Pulmonary artery endothelial cell (primary cell): ENCODE results near the gene OOSP3. TPM values are rescaled to one million over a fixed set of nuclear protein-coding genes. Genes with fewer than 3 reads are reported as not detected.
"Not testable (repeated sequence)": the region's sequence is repeated elsewhere in the genome, so short reads cannot be mapped to it uniquely, and the experiment has no call there.

Experiments used
- DNase-seq: peaks from one replicate; pipeline ENCODE4 v3.0.0-alpha.2; 2011; ENCODE audit warnings: low read depth, low spot score
- total RNA-seq: library from RNA; depleted of rRNA; stranded (reverse); fragments of >200 nt; gene quantifications from 2 replicates; pipeline ENCODE4 v1.2.3, GENCODE V29; 2014

The OOSP3 gene
- not detected in 2 replicates for total RNA-seq

GRCh38 chr11:59878575-59878974 is at the start of gene OOSP3:
Gene OOSP3, plus strand, starts transcription at chr11:59878782. Its CDS starts 27 bp downstream, at chr11:59878809.
- no peak for DNase-seq

DNA sequence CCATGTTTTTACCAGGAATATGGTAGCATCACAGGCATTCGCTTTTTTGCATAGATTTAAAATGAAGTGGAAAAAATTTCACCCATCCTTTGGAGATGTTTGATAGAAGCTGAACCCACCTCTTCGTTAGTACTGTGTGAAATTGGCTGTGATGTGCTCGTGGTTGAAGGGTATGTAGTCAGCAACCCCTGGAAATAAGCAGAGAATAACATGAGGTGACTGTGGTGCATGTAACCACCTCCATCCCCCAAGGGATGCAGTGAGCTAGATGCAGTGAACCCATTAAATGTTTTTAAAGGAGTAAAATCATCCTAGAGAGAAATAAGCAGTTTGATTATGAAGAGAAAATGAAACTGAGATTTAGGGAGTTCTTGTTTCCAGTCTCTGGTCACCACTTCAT is 49.2 kb upstream of the OOSP3 start:
- no peak for DNase-seq

GRCh38 chr11:59833602-59834001 is 45.0 kb upstream of the OOSP3 start:
- DNase-seq = no peak

GRCh38 chr11:59839615-59840014 is 39.0 kb upstream of the OOSP3 start:
- no peak for DNase-seq

- DNase-seq = no peak
Observed at GRCh38 chr11:59841514-59841913, 37.1 kb upstream of the OOSP3 start.

DNA sequence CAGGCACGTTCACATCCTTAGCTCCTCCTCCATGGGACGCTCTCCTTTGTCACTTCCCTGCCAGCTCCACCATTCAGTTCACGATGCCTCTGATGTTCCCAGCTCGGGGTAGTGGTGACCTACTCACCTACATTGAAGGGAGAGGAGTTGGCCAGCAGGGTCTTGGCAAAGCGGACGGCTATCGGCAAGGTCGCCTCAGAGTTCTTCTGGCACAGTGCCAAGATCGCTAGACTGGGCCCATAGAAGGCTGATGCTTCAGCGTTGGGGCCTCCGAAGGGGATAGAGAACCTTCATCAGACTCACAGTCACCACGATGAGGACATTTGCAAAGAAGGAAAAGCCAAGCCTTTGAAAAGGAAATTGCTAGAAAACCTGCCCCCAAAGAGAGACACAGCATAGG is 36.3 kb upstream of the OOSP3 start:
- DNase-seq = no peak

GRCh38 chr11:59845399-59845798 is 33.2 kb upstream of the OOSP3 start, which contains the start of gene CBLIF:
Gene CBLIF, minus strand, starts transcription at chr11:59845499. Its CDS starts 46 bp downstream, at chr11:59845453.
- DNase-seq = no peak

DNA sequence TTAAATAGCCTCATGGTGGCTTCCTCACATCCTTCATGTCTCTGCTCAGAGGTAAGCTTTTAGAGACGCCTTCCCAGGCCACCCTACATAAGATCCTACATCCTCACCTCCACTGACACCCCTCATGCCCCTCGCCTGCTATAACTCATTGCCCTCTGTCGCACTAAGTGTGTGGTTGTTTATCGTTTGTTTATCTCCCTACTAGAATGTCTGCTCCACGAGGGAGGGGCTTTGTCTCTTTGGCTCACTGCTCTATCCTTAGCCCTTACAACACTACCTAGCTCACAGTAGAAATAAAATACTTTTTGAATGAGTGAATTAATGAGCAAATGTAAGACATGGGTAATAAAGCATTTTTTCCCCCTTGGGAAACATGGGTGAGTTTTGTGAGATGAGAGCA is 32.0 kb upstream of the OOSP3 start:
- no peak for DNase-seq

GRCh38 chr11:59847626-59848025 is 31.0 kb upstream of the OOSP3 start:
- DNase-seq = no peak

DNA sequence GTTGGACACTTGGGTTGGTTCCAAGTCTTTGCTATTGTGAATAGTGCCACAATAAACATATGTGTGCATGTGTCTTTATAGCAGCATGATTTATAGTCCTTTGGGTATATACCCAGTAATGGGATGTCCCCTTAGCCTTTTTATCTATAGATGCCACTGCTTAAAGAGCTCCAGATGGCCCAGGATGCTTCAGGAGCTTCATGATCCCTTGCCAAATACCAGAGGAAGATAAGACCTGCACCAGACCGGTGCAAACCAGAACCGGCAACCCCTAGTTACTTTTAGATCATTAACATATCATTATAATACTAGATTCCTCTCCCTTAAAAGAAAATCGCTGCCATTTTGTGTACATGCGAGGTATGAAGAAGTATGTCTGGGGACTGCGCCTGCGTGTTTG is 30.1 kb upstream of the OOSP3 start:
- not testable (repeated sequence) for DNase-seq

GRCh38 chr11:59849129-59849528 is 29.5 kb upstream of the OOSP3 start:
- no peak for DNase-seq

DNA sequence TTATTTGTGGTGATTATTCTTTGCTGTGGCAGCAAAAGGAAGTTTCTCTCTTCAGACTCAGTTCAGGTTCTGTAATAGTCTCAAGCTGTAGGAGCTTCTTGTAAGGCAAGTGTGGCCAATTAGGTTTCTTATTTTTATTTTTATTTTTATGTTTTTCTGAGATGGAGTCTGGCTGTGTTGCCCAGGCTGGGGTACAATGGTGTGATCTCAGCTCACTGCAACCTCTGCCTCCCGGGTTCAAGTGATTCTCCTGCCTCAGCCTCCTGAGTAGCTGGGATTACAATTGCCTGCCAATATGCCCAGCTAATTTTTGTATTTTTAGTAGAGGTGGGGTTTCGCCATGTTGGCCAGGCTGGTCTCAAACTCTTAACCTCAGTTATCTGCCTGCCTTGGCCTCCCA is 29.0 kb upstream of the OOSP3 start:
- DNase-seq = not testable (repeated sequence)

GRCh38 chr11:59851416-59851815 is 27.2 kb upstream of the OOSP3 start:
- DNase-seq = not testable (repeated sequence)

DNA sequence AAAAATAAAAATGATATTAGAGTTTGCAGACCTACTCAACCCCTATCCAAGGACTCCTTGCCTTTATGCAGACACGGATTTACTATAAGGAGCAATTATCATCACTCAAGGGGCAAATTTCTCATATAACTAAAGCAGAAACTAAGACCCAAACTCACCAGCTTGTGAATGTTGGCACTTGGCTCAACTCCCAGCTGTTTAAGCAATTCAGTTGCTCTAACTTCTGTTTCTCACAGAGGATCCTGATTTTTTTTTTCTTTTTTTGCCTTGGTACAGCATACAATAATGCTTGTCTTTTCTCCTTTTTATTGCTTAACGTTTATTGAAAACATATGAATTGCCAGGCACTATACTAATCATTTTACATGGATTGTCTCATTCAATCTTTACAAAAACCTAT is 23.7 kb upstream of the OOSP3 start:
- DNase-seq = no peak

- peak; percentile 3 for DNase-seq
Observed at GRCh38 chr11:59857439-59858434, 20.8 kb upstream of the OOSP3 start.

GRCh38 chr11:59859673-59860072 is 18.9 kb upstream of the OOSP3 start:
- DNase-seq = no peak

GRCh38 chr11:59862252-59862651 is 16.3 kb upstream of the OOSP3 start:
- no peak for DNase-seq

- peak; percentile 66 for DNase-seq
Observed at GRCh38 chr11:59865031-59865430, 13.6 kb upstream of the OOSP3 start.

DNA sequence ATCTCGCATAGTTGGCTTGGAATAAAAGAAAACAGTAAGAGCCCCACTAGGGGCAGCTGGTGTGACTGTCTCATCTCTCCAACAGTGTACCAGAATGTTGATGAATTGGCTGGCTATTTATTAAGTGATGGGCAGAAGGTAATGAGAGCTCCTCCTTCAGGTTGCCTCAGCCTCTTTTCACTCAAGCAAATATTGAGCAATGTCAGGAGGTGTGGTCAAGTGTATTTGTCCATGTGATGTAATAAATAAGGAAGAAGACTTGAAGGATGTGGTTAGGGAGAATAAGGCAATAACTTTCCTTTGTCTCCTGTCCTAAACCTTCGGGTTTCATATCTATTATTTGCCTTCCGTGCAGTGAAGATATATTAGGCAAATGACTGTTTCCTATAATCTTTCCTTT is 12.2 kb upstream of the OOSP3 start, which contains the start of gene TCN1:
TCN1 (minus strand) TSS at position 91 of the 400 bp plus-strand sequence; CDS start at position 74, 17 bp downstream.
- no peak for DNase-seq

DNA sequence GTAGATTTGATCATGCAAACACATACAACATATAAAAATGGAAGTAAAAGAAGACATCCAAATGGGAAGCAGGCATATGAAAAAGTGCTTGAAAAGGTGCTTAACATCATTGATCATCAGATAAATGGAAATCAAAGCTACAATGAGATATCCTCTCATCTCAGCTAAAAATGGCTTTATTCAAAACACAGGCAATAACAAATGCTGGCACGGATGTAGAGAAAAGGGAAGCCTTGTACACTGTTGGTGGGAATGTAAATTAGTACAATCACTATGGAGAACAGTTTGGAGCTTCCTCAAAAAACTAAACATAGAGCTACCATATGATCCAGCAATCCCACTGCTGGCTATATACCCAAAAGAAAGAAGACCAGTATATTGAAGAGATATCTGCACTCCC is 11.7 kb upstream of the OOSP3 start:
- no peak for DNase-seq

DNA sequence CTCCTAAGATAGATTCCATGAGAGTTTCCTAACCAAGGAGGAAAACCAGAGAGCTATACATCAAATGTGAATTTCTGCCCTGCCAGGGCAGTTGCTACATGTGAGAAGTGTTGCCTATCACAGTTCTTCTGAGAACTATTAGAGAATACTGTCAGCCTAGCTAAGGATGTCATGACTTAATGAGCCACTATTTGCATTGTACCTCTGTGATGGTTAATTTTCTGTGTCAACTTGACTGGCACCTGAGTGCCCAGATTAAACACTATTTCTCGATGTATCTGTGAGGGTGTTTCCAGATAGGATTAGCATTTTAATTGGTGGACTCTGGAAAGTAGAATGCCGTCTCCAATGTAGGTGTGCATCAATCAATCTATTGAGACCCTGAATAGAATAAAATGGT is 10.6 kb upstream of the OOSP3 start:
- no peak for DNase-seq

- DNase-seq = no peak
Observed at GRCh38 chr11:59872076-59872475, 6.5 kb upstream of the OOSP3 start.
